ENCODE measurements around the gene RELN.

RELN gene

GRCh38 chr7:103547451-103548284, 441.8 kb downstream of the RELN start:
- Mint-ChIP-seq H3K9me3 (no peaks in the 10 kb centered on the region), H3K36me3 (ENCODE audit: low read depth) (no peaks in the 10 kb centered on the region), H3K4me1 (no peaks in the 10 kb centered on the region), H3K27me3 (ENCODE audit: low read depth, poor library complexity) (peaks cover 6% of the 10 kb centered on the region), H3K27ac (no peak overlapping the region), H3K4me3 (no peak overlapping the region)
- no peak for TF ChIP-seq CTCF (IDR thresholded peaks at IDR 0.05)
- no peak for DNase-seq

GRCh38 chr7:103542470-103542869, 447.0 kb downstream of the RELN start:
- Mint-ChIP-seq H3K27me3 (ENCODE audit: low read depth, poor library complexity) (peaks cover 9% of the 10 kb centered on the region), H3K9me3 (no peaks in the 10 kb centered on the region), H3K27ac (no peak overlapping the region), H3K36me3 (ENCODE audit: low read depth) (no peaks in the 10 kb centered on the region), H3K4me1 (no peaks in the 10 kb centered on the region), H3K4me3 (no peak overlapping the region)
- no peak for DNase-seq
- TF ChIP-seq CTCF (IDR thresholded peaks at IDR 0.05) = no peak

GRCh38 chr7:103541947-103542346, 447.5 kb downstream of the RELN start:
- no peaks in the 10 kb centered on the region for H3K36me3 Mint-ChIP-seq (ENCODE audit: low read depth)
- H3K27me3 Mint-ChIP-seq (ENCODE audit: low read depth, poor library complexity) = peaks cover 9% of the 10 kb centered on the region
- no peak overlapping the region for H3K4me3 Mint-ChIP-seq
- no peak for DNase-seq
- TF ChIP-seq CTCF (IDR thresholded peaks at IDR 0.05) = no peak
- H3K27ac Mint-ChIP-seq = no peak overlapping the region
- no peaks in the 10 kb centered on the region for H3K4me1 Mint-ChIP-seq
- H3K9me3 Mint-ChIP-seq = no peaks in the 10 kb centered on the region

- Mint-ChIP-seq H3K9me3 (no peaks in the 10 kb centered on the region), H3K27ac (no peak overlapping the region), H3K36me3 (ENCODE audit: low read depth) (no peaks in the 10 kb centered on the region), H3K4me3 (no peak overlapping the region), H3K4me1 (no peaks in the 10 kb centered on the region), H3K27me3 (ENCODE audit: low read depth, poor library complexity) (peaks cover 9% of the 10 kb centered on the region)
- TF ChIP-seq CTCF (IDR thresholded peaks at IDR 0.05) = no peak
- no peak for DNase-seq
Observed at GRCh38 chr7:103541026-103541425, 448.4 kb downstream of the RELN start.

- TF ChIP-seq CTCF (IDR thresholded peaks at IDR 0.05) = no peak
- H3K4me3 Mint-ChIP-seq = no peak overlapping the region
- no peak overlapping the region for H3K27ac Mint-ChIP-seq
- H3K9me3 Mint-ChIP-seq = no peaks in the 10 kb centered on the region
- no peaks in the 10 kb centered on the region for H3K4me1 Mint-ChIP-seq
- DNase-seq = no peak
- no peaks in the 10 kb centered on the region for H3K36me3 Mint-ChIP-seq (ENCODE audit: low read depth)
- peaks cover 6% of the 10 kb centered on the region for H3K27me3 Mint-ChIP-seq (ENCODE audit: low read depth, poor library complexity)
Observed at GRCh38 chr7:103540338-103540737, 449.1 kb downstream of the RELN start.

- no peak overlapping the region for H3K27ac Mint-ChIP-seq
- H3K4me3 Mint-ChIP-seq = no peak overlapping the region
- H3K36me3 Mint-ChIP-seq (ENCODE audit: low read depth) = no peaks in the 10 kb centered on the region
- no peak for DNase-seq
- no peaks in the 10 kb centered on the region for H3K4me1 Mint-ChIP-seq
- no peak for TF ChIP-seq CTCF (IDR thresholded peaks at IDR 0.05)
- H3K9me3 Mint-ChIP-seq = no peaks in the 10 kb centered on the region
- H3K27me3 Mint-ChIP-seq (ENCODE audit: low read depth, poor library complexity) = peaks cover 6% of the 10 kb centered on the region
Observed at GRCh38 chr7:103539875-103540274, 449.6 kb downstream of the RELN start.
